Fibroblast of lung (primary cell): ENCODE measurements around the gene ERH. TPM values are rescaled to one million over a fixed set of nuclear protein-coding genes. Genes with fewer than 3 reads are reported as not detected.

Experiments
- DNase-seq, 2 donors: peaks; one replicate each; pipeline versions ENCODE4 v3.0.0 to v3.0.0-alpha.2; 2010; ENCODE audit warnings: low read depth in 2 of 2
- H2AFZ ChIP-seq: 2 replicates; pipeline ENCODE4 v1.5.1; 2012; ENCODE audit warnings: low read length, control low read depth, inconsistent platforms
- H3K27ac ChIP-seq: 2 replicates; pipeline ENCODE4 v1.5.1; 2011; ENCODE audit warnings: low read length, control low read depth; ENCODE audit not compliant: insufficient read depth
- H3K27me3 ChIP-seq: 2 replicates; pipeline ENCODE4 v1.5.1; 2011; ENCODE audit warnings: mild to moderate bottlenecking, low read length; ENCODE audit not compliant: control insufficient read depth, insufficient read depth
- H3K36me3 ChIP-seq: 2 replicates; pipeline ENCODE4 v1.5.1; 2011; ENCODE audit warnings: low read length; ENCODE audit not compliant: control insufficient read depth, insufficient read depth
- H3K4me1 ChIP-seq: 2 replicates; pipeline ENCODE4 v1.5.1; 2011; ENCODE audit warnings: low read length; ENCODE audit not compliant: control insufficient read depth, insufficient read depth; ENCODE audit errors: extremely low read depth
- H3K4me2 ChIP-seq: 2 replicates; pipeline ENCODE4 v1.5.1; 2011; ENCODE audit warnings: low read length, control low read depth; ENCODE audit not compliant: insufficient read depth; ENCODE audit errors: extremely low read depth
- H3K4me3 ChIP-seq, 4 experiments: fragments of 200-600 bp in 1 of 4; sonication (generic) in 1 of 4; replicated peaks in 1 of 4; 2 replicates each; pipeline ENCODE4 v1.5.1; 2011 to 2016; ENCODE audit warnings: low read length in 4 of 4, low read depth in 3 of 4, mild to moderate bottlenecking in 3 of 4, control low read depth in 2 of 4, inconsistent platforms in 1 of 4, mixed read lengths in 1 of 4; ENCODE audit not compliant: insufficient read depth in 1 of 4; ENCODE audit errors: control extremely low read depth in 1 of 4
- H3K79me2 ChIP-seq: 2 replicates; pipeline ENCODE4 v1.5.1; 2012; ENCODE audit warnings: mild to moderate bottlenecking, low read length, inconsistent platforms; ENCODE audit not compliant: control insufficient read depth, insufficient read depth
- H3K9ac ChIP-seq: 2 replicates; pipeline ENCODE4 v1.5.1; 2011; ENCODE audit warnings: mild to moderate bottlenecking, low read length, control low read depth; ENCODE audit not compliant: insufficient read depth
- H3K9me3 ChIP-seq: 2 replicates; pipeline ENCODE4 v1.5.1; 2012; ENCODE audit warnings: low read depth, low read length; ENCODE audit not compliant: control insufficient read depth, insufficient read depth
- H4K20me1 ChIP-seq: 2 replicates; pipeline ENCODE4 v1.5.1; 2011; ENCODE audit warnings: low read length; ENCODE audit not compliant: control insufficient read depth, insufficient read depth; ENCODE audit errors: extremely low read depth
- CTCF ChIP-seq, 2 donors: IDR thresholded peaks in 1 of 2; conservative IDR thresholded peaks in 1 of 2; 1 replicate in 1 of 2; 2 replicates in 1 of 2; pipeline ENCODE4 v1.5.1; 2011 to 2012; ENCODE audit warnings: low read length in 2 of 2, control low read depth in 1 of 2, inconsistent platforms in 1 of 2, low read depth in 1 of 2, mild to moderate bottlenecking in 1 of 2
- EZH2 ChIP-seq: IDR thresholded peaks from 2 replicates; pipeline ENCODE4 v1.5.1; 2012; ENCODE audit warnings: low read length, control low read depth, mild to moderate bottlenecking; ENCODE audit errors: missing control alignments
- polyA plus RNA-seq, 2 donors: library from polyadenylated mRNA; depleted of rRNA in 1 of 2; stranded (reverse) in 1 of 2; unstranded in 1 of 2; fragments of >200 nt; gene quantifications; 2 replicates each; pipeline ENCODE4 v1.2.1, GENCODE V29; 2011 to 2012; ENCODE audit warnings: missing spikeins in 1 of 2
- total RNA-seq: library from RNA; depleted of rRNA; stranded (reverse); fragments of >200 nt; gene quantifications from 2 replicates; pipeline ENCODE4 v1.2.1, GENCODE V29; 2014

The ERH gene
- total and polyA plus RNA-seq, 2 donors (not counting 1 experiment from before 2014, with no cell fraction given): 182 to 190 TPM

DNA sequence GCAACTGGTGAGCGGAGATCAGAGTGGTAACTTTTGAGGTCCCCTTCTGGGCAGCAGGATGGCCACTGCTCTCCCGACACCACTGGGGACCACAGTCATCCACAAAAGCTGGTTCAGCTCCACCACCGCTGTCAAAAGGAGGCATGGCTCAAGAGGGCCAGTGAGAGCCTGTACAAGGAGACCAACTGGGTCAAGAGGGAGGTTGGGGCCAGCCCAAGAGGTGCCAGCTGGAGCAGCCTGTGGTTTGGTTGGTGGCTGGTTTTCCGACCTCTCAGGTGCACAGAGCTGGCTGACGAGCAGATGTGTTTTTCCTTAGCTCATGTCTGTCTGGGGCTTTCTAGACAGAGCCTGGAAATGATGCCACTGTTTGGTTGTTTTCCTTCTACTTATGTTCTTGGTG is 60.1 kb downstream of the ERH start:
- Histone ChIP-seq H3K36me3 (no peaks in the 10 kb centered on the region), H3K4me2 (no peak overlapping the region), H4K20me1 (no peaks in the 10 kb centered on the region), H3K4me3 (no peak overlapping the region), H3K9me3 (no peaks in the 10 kb centered on the region), H3K79me2 (no peaks in the 10 kb centered on the region), H3K9ac (no peak overlapping the region), H2AFZ (no peak overlapping the region), H3K27me3 (peaks cover 5% of the 10 kb centered on the region), H3K27ac (no peak overlapping the region), H3K4me1 (no peaks in the 10 kb centered on the region)
- DNase-seq: no peak
- no peak for TF ChIP-seq EZH2
- no peak for TF ChIP-seq CTCF (conservative IDR thresholded peaks at IDR 0.05 in 1 of 2, IDR thresholded peaks at IDR 0.05 in 1 of 2; ENCODE audit: low read depth in 1 of 2, low read length in 2 of 2)

GRCh38 chr14:69335371-69335771 is 62.7 kb downstream of the ERH start:
- TF ChIP-seq CTCF (conservative IDR thresholded peaks at IDR 0.05 in 1 of 2, IDR thresholded peaks at IDR 0.05 in 1 of 2; ENCODE audit: low read depth in 1 of 2, low read length in 2 of 2) (no peak), EZH2 (no peak)
- Histone ChIP-seq H3K9me3 (no peaks in the 10 kb centered on the region), H3K9ac (no peak overlapping the region), H3K4me1 (no peaks in the 10 kb centered on the region), H2AFZ (no peak overlapping the region), H3K27ac (no peak overlapping the region), H3K27me3 (peaks cover 3% of the 10 kb centered on the region), H3K4me3 (no peak overlapping the region), H3K4me2 (no peak overlapping the region), H4K20me1 (no peaks in the 10 kb centered on the region), H3K79me2 (no peaks in the 10 kb centered on the region), H3K36me3 (no peaks in the 10 kb centered on the region)
- peak in 1 of 2 donors; percentile 68 for DNase-seq

- Histone ChIP-seq H3K36me3 (no peaks in the 10 kb centered on the region), H3K9me3 (no peaks in the 10 kb centered on the region), H3K27me3 (peaks cover 3% of the 10 kb centered on the region), H2AFZ (no peak overlapping the region), H3K4me1 (no peaks in the 10 kb centered on the region), H3K79me2 (no peaks in the 10 kb centered on the region), H4K20me1 (no peaks in the 10 kb centered on the region), H3K9ac (no peak overlapping the region), H3K27ac (no peak overlapping the region), H3K4me2 (no peak overlapping the region), H3K4me3 (no peak overlapping the region)
- no peak for DNase-seq
- TF ChIP-seq CTCF (conservative IDR thresholded peaks at IDR 0.05 in 1 of 2, IDR thresholded peaks at IDR 0.05 in 1 of 2; ENCODE audit: low read depth in 1 of 2, low read length in 2 of 2) (no peak), EZH2 (no peak)
These were observed 63.5 kb downstream of the ERH start for GRCh38 chr14:69334576-69334975.
